GM12892 (cell line): ENCODE data around the gene LIN9.

Experiments used
- POLR2A ChIP-seq: IDR thresholded peaks from 2 replicates; pipeline ENCODE4 v1.6.1; 2011; ENCODE audit warnings: low read depth, low read length, control low read depth
- POLR2AphosphoS5 ChIP-seq: IDR thresholded peaks from 2 replicates; pipeline ENCODE4 v1.6.1; 2011; ENCODE audit warnings: low read depth, low read length, control low read depth
- TAF1 ChIP-seq: IDR thresholded peaks from 2 replicates; pipeline ENCODE4 v1.6.1; 2011; ENCODE audit warnings: low read depth, mild to moderate bottlenecking, control low read depth, low read length, borderline replicate concordance

GRCh38 chr1:226332947-226333346, 24.0 kb upstream of the LIN9 start:
- TF ChIP-seq POLR2AphosphoS5 = no peak
- TF ChIP-seq TAF1 = no peak
- TF ChIP-seq POLR2A = no peak
